Endothelial cell (in vitro differentiated cells): ENCODE results near the gene IL10RB. TPM values are rescaled to one million over a fixed set of nuclear protein-coding genes. Genes with fewer than 3 reads are reported as not detected.
A peak's percentile ranks its signal among the peaks of the same experiment; 100 is the strongest.

Experiments used
- DNase-seq: peaks from one replicate; pipeline ENCODE4 v3.0.0; 2021; ENCODE audit warnings: low spot score
- H3K27ac Mint-ChIP-seq: one replicate; pipeline ENCODE4 v1.8.0; 2021; ENCODE audit warnings: mixed read lengths, inconsistent platforms; ENCODE audit not compliant: unreplicated experiment
- H3K27me3 Mint-ChIP-seq: one replicate; pipeline ENCODE4 v1.8.0; 2021; ENCODE audit warnings: mild to moderate bottlenecking, moderate library complexity, mixed read lengths, inconsistent platforms; ENCODE audit not compliant: unreplicated experiment
- H3K36me3 Mint-ChIP-seq: one replicate; pipeline ENCODE4 v1.8.0; 2021; ENCODE audit warnings: mild to moderate bottlenecking, low read depth, mixed read lengths, inconsistent platforms; ENCODE audit not compliant: unreplicated experiment
- H3K4me1 Mint-ChIP-seq: one replicate; pipeline ENCODE4 v1.8.0; 2021; ENCODE audit warnings: mild to moderate bottlenecking, mixed read lengths, inconsistent platforms; ENCODE audit not compliant: unreplicated experiment
- H3K4me3 Mint-ChIP-seq: one replicate; pipeline ENCODE4 v1.8.0; 2021; ENCODE audit warnings: mild to moderate bottlenecking, mixed read lengths, inconsistent platforms; ENCODE audit not compliant: unreplicated experiment
- H3K9me3 Mint-ChIP-seq: one replicate; pipeline ENCODE4 v1.8.0; 2021; ENCODE audit warnings: mixed read lengths, inconsistent platforms; ENCODE audit not compliant: unreplicated experiment
- total RNA-seq: library from RNA; stranded (reverse); fragmentation: NEBNext Ultra II Directional; extraction: Animal tissue kit (Norgen Biotek cat#: 25700); gene quantifications from one replicate; pipeline ENCODE4 v1.2.1, GENCODE V29; 2021; ENCODE audit not compliant: unreplicated experiment
- TF ChIP-seq, protein P1 (sequence below): fragments of 200-600 bp; sonication (generic); IDR thresholded peaks from one replicate; pipeline ENCODE4 v1.5.0; 2021; ENCODE audit warnings: antibody characterized with exemption; ENCODE audit not compliant: unreplicated experiment

Gene IL10RB
- total RNA-seq, 1 donor from 2014 or later: 13.0 TPM

GRCh38 chr21:33257094-33257803 lies 8.9 kb upstream of the IL10RB start:
- Mint-ChIP-seq H3K36me3 (peaks cover 48% of the 10 kb centered on the region), H3K4me3 (peak overlapping the region; percentile 81), H3K27me3 (peaks cover 3% of the 10 kb centered on the region), H3K9me3 (no peaks in the 10 kb centered on the region), H3K27ac (no peak overlapping the region), H3K4me1 (peaks cover 13% of the 10 kb centered on the region)
- TF ChIP-seq, protein P1, sequence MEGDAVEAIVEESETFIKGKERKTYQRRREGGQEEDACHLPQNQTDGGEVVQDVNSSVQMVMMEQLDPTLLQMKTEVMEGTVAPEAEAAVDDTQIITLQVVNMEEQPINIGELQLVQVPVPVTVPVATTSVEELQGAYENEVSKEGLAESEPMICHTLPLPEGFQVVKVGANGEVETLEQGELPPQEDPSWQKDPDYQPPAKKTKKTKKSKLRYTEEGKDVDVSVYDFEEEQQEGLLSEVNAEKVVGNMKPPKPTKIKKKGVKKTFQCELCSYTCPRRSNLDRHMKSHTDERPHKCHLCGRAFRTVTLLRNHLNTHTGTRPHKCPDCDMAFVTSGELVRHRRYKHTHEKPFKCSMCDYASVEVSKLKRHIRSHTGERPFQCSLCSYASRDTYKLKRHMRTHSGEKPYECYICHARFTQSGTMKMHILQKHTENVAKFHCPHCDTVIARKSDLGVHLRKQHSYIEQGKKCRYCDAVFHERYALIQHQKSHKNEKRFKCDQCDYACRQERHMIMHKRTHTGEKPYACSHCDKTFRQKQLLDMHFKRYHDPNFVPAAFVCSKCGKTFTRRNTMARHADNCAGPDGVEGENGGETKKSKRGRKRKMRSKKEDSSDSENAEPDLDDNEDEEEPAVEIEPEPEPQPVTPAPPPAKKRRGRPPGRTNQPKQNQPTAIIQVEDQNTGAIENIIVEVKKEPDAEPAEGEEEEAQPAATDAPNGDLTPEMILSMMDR: no peak
- DNase-seq: no peak

DNA sequence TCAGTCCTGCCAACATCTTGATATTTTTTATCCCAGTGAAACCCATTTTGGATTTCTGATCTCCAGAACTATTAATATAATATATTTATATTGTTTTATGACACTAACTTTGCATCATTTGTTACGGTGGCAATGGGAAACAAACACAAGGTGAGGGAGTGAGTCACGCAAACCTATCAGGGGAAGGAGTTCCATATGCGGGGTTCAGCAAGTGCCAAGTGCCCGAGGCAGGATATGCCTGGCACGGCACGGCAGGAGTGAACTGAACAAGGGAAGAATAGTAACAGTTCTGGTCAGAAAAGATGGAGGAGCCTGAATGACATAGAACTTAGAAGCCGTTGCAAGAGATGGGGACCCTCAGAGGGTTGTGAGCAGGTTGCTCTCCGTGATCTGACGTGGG lies 7.7 kb upstream of the IL10RB start:
- no peaks in the 10 kb centered on the region for H3K9me3 Mint-ChIP-seq
- H3K27ac Mint-ChIP-seq: no peak overlapping the region
- TF ChIP-seq, protein P1: no peak
- H3K4me3 Mint-ChIP-seq: no peak overlapping the region
- H3K4me1 Mint-ChIP-seq: peaks cover 3% of the 10 kb centered on the region
- H3K27me3 Mint-ChIP-seq: peaks cover 3% of the 10 kb centered on the region
- H3K36me3 Mint-ChIP-seq: peaks cover 58% of the 10 kb centered on the region
- no peak for DNase-seq

DNA sequence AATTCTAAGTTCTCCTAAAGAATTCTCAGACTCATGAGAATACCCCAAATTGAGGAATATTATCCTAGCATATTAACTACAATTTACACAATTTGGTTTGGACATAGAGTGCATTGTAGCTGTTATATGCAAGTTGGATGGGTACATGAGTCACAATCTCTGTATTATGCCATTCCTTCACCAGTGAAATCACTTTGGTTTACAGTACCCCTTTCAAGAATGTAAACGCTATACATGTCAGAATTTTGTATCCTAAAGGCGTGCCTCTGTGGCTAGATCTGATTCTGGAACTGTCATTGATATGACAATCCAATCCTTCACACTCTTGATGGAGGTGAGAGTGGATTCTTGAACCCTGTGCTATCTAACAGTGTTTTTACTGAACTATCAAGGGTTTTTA lies 6.7 kb upstream of the IL10RB start:
- TF ChIP-seq, protein P1: no peak
- Mint-ChIP-seq H3K27ac (no peak overlapping the region), H3K4me3 (no peak overlapping the region), H3K9me3 (no peaks in the 10 kb centered on the region), H3K36me3 (peaks cover 53% of the 10 kb centered on the region), H3K27me3 (peaks cover 3% of the 10 kb centered on the region), H3K4me1 (peaks cover 3% of the 10 kb centered on the region)
- DNase-seq: no peak

DNA sequence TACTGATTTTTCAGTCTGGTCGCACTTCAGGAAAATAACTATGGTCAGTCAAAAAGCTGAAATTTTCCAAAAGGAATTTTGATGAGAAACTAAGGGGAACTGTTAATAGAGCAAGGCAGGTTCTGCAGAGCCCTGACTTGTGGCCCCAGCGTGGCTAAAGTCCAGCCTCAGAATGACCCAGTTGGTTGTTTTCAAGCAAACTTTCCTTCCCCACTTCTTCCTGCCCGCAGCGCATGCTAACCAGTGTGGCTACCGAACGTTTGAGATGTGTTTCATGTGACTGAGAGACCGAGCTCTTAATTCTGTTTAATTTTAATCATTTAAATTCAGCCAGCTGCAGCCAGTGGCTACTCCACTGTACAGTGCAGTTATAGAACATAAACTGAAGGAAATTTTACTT lies 6.2 kb upstream of the IL10RB start:
- TF ChIP-seq, protein P1: no peak
- no peak for DNase-seq
- H3K36me3 Mint-ChIP-seq: peaks cover 47% of the 10 kb centered on the region
- peaks cover 3% of the 10 kb centered on the region for H3K27me3 Mint-ChIP-seq
- no peak overlapping the region for H3K27ac Mint-ChIP-seq
- H3K4me1 Mint-ChIP-seq: peaks cover 3% of the 10 kb centered on the region
- no peaks in the 10 kb centered on the region for H3K9me3 Mint-ChIP-seq
- H3K4me3 Mint-ChIP-seq: no peak overlapping the region

DNA sequence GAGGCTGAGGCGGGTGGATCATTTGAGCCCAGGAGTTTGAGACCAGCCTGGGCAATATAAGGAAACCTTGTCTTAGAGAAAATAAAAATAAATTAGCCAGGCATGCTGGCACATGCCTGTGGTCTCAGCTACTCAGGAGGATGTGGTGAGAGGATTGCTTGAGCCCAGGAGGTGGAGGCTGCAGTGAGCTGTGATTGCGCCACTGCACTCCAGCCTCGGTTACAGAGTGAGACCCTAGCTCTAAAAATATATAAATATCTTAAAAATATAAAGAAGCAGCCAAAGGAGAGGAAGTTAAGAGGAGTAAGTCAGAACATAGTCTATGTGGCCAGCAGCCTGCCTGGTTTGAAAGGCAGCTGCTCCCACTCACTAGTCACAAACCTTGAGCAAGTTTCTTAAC lies 4.5 kb upstream of the IL10RB start:
- Mint-ChIP-seq H3K27me3 (peaks cover 4% of the 10 kb centered on the region), H3K4me1 (peaks cover 11% of the 10 kb centered on the region), H3K36me3 (peaks cover 37% of the 10 kb centered on the region), H3K4me3 (no peak overlapping the region), H3K27ac (no peak overlapping the region), H3K9me3 (no peaks in the 10 kb centered on the region)
- DNase-seq: no peak
- TF ChIP-seq, protein P1: no peak
